ENCODE results near the gene OAS2.

OAS2 gene

GRCh38 chr12:113014565-113014964 is 36.2 kb downstream of the OAS2 start:
- DNase-seq = no peak

- no peak for DNase-seq
These were observed 38.5 kb downstream of the OAS2 start for GRCh38 chr12:113016796-113017195.

GRCh38 chr12:113019025-113019424 is 40.7 kb downstream of the OAS2 start:
- peak in 1 of 58 donors; percentile 2 for DNase-seq

GRCh38 chr12:113021500-113021899 is 43.2 kb downstream of the OAS2 start:
- DNase-seq = no peak

- no peak for DNase-seq
These were observed 44.4 kb downstream of the OAS2 start for GRCh38 chr12:113022563-113023297.

GRCh38 chr12:113027726-113028125 is 49.4 kb downstream of the OAS2 start:
- DNase-seq = no peak

GRCh38 chr12:113030875-113031525 is 52.7 kb downstream of the OAS2 start:
- DNase-seq = peak in 23 of 58 donors; percentile 2 to 49 (median 7)

GRCh38 chr12:113039911-113040445 is 61.7 kb downstream of the OAS2 start:
- DNase-seq = no peak

GRCh38 chr12:113040722-113041171 is 62.4 kb downstream of the OAS2 start:
- DNase-seq = no peak

- no peak for DNase-seq
These were observed 63.2 kb downstream of the OAS2 start for GRCh38 chr12:113041560-113041959.

- DNase-seq = no peak
These were observed 64.9 kb downstream of the OAS2 start for GRCh38 chr12:113043240-113043639.

GRCh38 chr12:113044516-113044915 is 66.2 kb downstream of the OAS2 start:
- DNase-seq = no peak

- DNase-seq = peak in 38 of 58 donors; percentile 6 to 67 (median 26)
These were observed 70.4 kb downstream of the OAS2 start for GRCh38 chr12:113048716-113049127.

GRCh38 chr12:113049976-113050742 is 71.8 kb downstream of the OAS2 start:
- no peak for DNase-seq

- no peak for DNase-seq
These were observed 72.5 kb downstream of the OAS2 start for GRCh38 chr12:113050795-113051194.

- DNase-seq = no peak
These were observed 73.4 kb downstream of the OAS2 start for GRCh38 chr12:113051759-113052158.

GRCh38 chr12:113052326-113052725 is 74.0 kb downstream of the OAS2 start:
- DNase-seq = no peak

- DNase-seq = no peak
These were observed 76.7 kb downstream of the OAS2 start for GRCh38 chr12:113054948-113055486.

- no peak for DNase-seq
These were observed 77.5 kb downstream of the OAS2 start for GRCh38 chr12:113055594-113056380.

GRCh38 chr12:113056381-113056630 is 78.0 kb downstream of the OAS2 start:
- DNase-seq = no peak
